GM12873 (cell line): ENCODE results near the gene PITPNC1.

Experiments
- CTCF ChIP-seq: IDR thresholded peaks from 2 replicates; pipeline ENCODE4 v1.5.1; 2012; ENCODE audit warnings: low read depth, mild to moderate bottlenecking, moderate library complexity, low read length, control low read depth; ENCODE audit not compliant: insufficient read depth; ENCODE audit errors: missing control alignments

The PITPNC1 gene

GRCh38 chr17:67500677-67501300, 123.7 kb downstream of the PITPNC1 start:
- TF ChIP-seq CTCF: no peak

DNA sequence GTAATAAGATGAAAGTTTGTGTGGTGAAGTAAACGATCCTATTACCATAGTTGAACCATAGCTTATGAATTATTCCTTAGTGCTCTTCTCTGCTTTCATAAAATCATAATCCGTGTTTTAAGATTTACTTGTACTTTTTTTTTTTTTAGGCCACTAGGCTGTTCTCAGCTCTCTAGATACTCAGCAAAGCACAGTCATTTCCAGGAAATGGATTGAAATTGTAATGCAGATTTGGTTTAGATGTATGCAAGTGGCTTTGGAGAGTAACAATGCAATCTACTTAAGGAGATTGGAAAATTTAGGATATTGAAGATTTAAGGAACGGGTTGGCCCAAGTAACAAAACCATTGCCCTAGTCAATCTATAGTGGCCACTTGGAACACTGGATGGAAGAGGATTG, 125.1 kb downstream of the PITPNC1 start:
- no peak for TF ChIP-seq CTCF

DNA sequence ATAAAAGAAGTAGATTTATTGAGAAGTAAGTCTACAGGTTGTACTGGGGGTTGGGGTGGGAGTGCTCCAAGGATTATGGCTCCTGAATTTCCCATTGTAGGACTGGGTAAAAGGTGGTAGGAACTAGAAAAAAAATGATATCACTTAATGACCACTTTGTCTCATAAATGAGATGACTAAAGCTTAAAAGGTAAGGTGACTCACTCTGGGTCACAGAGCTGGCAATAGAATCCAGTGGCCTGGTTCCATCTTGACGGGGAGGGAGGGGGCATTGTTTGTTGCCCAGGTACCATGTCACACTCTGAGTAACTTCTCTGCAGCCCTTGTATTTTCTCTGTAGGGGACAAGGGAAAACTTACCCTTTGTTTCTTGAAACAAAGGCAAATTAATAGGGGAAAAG, 126.1 kb downstream of the PITPNC1 start:
- no peak for TF ChIP-seq CTCF

DNA sequence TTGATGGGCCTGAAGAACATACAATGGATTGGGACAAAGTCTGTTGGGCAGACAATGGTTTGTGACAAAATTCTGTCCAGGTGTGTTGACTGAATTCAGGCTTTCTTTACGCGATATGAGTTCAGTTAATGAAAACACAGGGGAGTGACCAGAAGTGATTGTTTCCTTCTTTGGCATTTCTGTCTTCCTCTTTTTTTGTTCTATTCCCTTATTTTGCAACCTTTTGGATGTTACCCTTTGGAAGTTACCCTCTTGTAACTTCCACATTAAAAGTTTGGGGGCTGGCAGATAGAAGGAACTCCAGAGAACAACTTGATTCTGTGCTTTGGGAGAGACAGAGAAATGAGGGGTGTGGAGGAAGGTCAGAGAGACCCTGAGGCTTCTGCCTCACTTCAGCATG, 126.7 kb downstream of the PITPNC1 start:
- no peak for TF ChIP-seq CTCF

DNA sequence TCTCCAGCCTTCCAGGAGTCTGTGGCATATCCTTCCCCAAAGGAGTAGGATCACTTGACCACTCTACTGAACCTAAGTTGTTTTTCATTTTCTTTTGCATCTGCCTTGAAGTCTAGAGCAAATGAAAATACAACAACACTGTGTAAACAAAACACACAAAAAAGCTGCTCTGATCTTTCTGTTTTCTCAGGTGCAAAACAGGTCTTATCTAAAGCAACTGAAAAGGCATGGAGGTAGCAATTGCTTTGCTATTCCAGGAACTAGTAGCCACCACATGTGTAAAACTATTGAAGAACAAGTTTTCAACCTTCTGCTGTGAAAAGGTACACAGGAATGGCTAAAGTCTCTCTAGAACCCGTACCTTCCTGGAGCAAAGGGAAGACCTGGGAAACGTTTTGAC, 127.1 kb downstream of the PITPNC1 start:
- no peak for TF ChIP-seq CTCF

DNA sequence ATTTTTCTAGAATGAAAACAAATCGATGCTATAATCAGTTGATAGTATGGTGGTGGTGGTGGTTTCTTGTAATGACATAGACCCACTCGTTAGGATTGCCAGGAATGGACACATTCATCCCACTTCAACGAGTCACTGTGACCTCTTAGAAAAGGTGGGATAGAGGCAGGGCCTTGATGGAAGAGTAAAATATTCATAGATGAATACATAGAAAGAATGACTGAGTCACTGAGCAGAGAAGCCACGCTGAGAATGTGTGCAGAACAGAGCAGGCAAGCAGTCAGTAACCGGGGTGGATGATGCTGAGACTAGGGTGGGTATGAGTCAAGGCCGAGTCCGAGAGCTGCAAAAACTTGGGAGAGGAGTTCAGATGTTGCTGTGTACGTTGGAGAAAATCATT, 129.9 kb downstream of the PITPNC1 start:
- TF ChIP-seq CTCF: no peak

- no peak for TF ChIP-seq CTCF
Observed at GRCh38 chr17:67509390-67510287, 132.6 kb downstream of the PITPNC1 start.
